SHP77 (cell line): ENCODE results near the gene TRIM42.

ENCODE experiments used
- DNase-seq, 2 experiments: peaks; one replicate each; lab custom pipeline; 2025; lab: John Stamatoyannopoulos, UW

The TRIM42 gene

GRCh38 chr3:140710711-140711389, 33.0 kb downstream of the TRIM42 start:
- DNase-seq: no peak

DNA sequence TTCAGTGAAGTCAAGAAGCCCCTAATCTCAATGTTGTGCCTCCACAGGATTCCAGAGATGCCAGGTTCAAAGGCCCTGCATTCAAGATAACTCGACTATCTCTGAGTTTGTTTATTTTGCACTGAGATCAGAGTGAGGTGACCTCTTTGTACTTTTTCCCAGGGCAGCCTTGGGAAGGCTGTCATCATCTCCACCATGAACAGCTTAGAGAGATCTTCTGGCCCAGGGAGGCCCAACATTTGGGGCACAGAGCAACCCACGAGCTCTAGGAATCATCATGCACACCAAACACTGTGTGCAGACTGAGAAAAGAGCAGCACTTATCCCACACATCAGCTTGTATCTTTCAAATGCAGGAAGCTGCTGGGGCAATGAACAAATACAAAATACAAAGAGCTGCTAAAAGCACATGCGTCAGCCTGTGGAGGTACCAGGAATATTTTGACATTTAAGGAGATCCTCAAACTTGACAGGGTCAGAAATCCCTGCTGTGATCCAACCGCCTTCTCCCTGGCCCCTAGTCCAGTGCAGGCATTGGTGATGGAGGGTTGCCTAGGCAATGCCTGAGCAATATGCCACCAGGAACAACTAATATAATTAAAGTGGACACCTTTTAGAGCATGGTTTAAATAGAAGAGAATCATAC, 33.6 kb downstream of the TRIM42 start:
- no peak for DNase-seq

DNA sequence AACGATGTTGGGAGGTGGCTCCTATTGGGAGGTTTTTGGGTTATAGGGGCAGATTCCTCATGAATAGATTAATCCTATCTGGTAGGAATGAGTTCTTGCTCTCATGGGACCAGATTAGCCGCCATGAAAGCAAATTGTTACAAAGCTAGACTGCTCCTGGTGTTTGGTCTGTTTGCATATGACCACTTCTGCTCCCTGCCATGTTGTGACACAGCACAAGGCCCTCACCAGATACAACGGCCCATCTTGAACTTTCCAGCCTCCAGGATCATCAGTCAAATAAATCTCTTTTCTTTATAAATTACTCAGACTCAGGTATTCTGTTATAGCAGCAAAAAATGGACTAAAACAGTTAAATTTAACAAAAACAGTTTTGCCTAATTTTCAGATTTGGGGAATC, 34.4 kb downstream of the TRIM42 start:
- DNase-seq: no peak

GRCh38 chr3:140715035-140715434, 37.2 kb downstream of the TRIM42 start:
- no peak for DNase-seq

- no peak for DNase-seq
Observed at GRCh38 chr3:140717921-140718320, 40.1 kb downstream of the TRIM42 start.

GRCh38 chr3:140719841-140720614, 42.2 kb downstream of the TRIM42 start:
- DNase-seq: no peak

GRCh38 chr3:140723576-140723975, 45.7 kb downstream of the TRIM42 start:
- no peak for DNase-seq

- DNase-seq: peak in 1 of 2 experiments; percentile 8
Observed at GRCh38 chr3:140724856-140725812, 47.3 kb downstream of the TRIM42 start.

GRCh38 chr3:140726066-140726465, 48.2 kb downstream of the TRIM42 start:
- DNase-seq: no peak

DNA sequence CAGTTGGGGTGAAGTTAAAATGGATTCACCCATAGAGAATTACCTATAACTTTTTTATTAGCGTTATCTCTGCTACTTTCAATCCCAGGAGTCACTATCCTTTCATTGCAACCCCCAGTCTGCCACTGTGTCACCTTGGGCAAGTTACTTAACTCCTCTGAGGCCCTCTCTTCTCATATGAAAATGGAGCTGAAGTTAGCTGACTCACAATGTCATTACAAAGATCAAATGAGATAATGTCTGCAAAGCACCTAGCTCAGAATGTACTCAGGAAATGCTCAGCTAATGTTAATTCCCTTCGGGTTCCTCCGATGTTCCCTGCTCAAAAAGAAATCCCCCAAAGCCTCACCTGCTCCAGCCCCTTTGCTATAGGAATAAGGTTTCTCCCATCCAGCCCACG, 50.0 kb downstream of the TRIM42 start:
- DNase-seq: no peak

DNA sequence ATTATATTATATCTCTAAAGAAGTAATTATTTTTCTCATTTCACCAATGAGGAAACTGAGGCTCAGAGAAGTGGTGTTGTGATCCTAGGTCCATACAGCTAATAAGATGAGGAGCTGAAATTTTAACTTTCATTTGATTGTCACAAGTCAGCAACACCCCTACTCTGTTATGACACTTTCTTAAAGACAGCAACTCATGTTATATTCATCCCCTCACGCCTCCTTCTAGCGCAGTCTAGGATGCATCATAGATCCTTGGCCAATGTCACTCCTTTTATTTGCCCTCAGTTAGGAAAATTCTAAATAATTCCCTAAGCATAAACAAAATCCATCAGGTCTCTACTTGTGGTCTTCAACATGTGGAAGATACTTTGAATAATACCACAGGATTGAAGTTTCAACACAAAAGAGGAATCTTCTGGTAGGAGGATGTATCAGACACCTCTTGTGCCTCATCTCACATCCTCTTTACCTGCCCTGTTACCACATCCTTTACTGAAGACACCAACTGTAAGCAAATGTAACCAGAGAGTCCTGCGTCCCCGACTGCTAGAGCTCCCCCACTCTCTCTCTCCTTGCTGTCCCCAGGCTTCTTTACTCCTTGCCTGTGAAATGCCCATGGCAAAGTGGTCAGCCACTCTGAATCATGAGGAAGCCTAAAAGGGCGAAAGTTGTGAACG, 53.7 kb downstream of the TRIM42 start:
- DNase-seq: no peak

GRCh38 chr3:140733623-140734022, 55.8 kb downstream of the TRIM42 start:
- DNase-seq: no peak

DNA sequence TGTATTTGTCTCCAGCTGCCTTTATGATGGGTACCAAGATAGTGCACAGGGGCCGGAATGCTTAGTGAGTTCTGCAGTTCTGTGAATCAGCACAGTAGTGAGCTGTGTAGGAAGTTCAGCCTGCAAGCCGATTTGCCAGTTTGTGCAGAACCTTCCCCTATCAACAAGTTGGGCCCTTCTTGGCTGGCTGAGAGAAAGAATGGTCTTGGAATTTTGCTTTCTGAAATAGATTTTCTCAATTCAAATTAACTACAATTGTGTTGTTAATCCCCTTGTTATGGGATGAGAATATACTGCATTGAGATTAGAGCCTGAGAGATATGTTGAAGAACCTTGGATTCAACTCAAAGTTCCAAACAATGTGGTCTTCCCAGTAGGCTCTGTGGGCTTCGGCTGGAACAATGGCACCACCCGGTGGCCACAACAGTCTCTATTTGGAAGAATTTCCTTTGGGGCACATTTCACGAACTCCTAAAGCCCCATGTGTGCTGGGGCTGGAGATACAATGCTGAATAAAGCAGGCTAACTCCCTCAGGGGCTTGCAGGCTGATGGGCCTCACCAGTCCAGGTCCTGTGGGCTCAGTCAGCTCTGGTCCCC, 59.1 kb downstream of the TRIM42 start:
- peak; percentile 9 to 21 for DNase-seq

- no peak for DNase-seq
Observed at GRCh38 chr3:140742116-140742515, 64.3 kb downstream of the TRIM42 start.

- no peak for DNase-seq
Observed at GRCh38 chr3:140748171-140748570, 70.3 kb downstream of the TRIM42 start.

- DNase-seq: no peak
Observed at GRCh38 chr3:140748903-140749302, 71.0 kb downstream of the TRIM42 start.
